ENCODE data around the gene CRYBG2. TPM values are rescaled to one million over a fixed set of nuclear protein-coding genes. Genes with fewer than 3 reads are reported as not detected.

CRYBG2 gene
- polyA plus RNA-seq, 1 donor from 2014 or later: 2.5 TPM

DNA sequence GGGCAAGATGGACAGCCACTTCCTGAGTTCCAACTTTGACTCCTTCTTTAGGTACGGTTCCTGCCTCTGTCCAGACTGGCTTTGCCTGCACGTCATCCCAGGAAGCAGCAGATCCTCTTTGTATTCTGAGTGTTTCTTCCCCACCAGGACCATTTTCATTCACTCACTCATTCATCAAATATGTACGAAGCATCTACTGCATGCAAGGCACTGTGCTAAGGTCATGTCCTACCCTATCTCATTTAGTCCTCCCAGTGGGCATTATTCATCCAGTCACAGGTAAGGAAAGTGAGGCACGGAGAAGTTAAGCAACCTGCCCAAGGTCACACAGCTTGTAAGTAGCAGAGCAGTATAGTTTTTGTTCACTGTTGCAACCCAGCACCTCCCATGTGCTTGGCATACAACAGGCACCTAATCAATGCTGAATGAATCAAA is 13.9 kb downstream of the CRYBG2 start:
- no peak overlapping the region for H3K4me2 ChIP-seq (ENCODE audit: low read length)
- TF ChIP-seq EZH2 (IDR thresholded peaks at IDR 0.05; ENCODE audit: borderline replicate concordance, insufficient read depth, low read length, poor library complexity, severe bottlenecking): no peak
- TF ChIP-seq TAF1 (IDR thresholded peaks at IDR 0.05; ENCODE audit: low read depth): no peak
- no peak for TF ChIP-seq SMC3 (conservative IDR thresholded peaks at IDR 0.05; ENCODE audit: poor library complexity)
- TF ChIP-seq POLR2AphosphoS5 (IDR thresholded peaks at IDR 0.05): no peak
- no peak for TF ChIP-seq MXI1 (conservative IDR thresholded peaks at IDR 0.05; ENCODE audit: poor library complexity, severe bottlenecking)
- TF ChIP-seq, protein P1, sequence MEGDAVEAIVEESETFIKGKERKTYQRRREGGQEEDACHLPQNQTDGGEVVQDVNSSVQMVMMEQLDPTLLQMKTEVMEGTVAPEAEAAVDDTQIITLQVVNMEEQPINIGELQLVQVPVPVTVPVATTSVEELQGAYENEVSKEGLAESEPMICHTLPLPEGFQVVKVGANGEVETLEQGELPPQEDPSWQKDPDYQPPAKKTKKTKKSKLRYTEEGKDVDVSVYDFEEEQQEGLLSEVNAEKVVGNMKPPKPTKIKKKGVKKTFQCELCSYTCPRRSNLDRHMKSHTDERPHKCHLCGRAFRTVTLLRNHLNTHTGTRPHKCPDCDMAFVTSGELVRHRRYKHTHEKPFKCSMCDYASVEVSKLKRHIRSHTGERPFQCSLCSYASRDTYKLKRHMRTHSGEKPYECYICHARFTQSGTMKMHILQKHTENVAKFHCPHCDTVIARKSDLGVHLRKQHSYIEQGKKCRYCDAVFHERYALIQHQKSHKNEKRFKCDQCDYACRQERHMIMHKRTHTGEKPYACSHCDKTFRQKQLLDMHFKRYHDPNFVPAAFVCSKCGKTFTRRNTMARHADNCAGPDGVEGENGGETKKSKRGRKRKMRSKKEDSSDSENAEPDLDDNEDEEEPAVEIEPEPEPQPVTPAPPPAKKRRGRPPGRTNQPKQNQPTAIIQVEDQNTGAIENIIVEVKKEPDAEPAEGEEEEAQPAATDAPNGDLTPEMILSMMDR (IDR thresholded peaks at IDR 0.05; ENCODE audit: poor library complexity, severe bottlenecking): no peak
- TF ChIP-seq, protein P2, sequence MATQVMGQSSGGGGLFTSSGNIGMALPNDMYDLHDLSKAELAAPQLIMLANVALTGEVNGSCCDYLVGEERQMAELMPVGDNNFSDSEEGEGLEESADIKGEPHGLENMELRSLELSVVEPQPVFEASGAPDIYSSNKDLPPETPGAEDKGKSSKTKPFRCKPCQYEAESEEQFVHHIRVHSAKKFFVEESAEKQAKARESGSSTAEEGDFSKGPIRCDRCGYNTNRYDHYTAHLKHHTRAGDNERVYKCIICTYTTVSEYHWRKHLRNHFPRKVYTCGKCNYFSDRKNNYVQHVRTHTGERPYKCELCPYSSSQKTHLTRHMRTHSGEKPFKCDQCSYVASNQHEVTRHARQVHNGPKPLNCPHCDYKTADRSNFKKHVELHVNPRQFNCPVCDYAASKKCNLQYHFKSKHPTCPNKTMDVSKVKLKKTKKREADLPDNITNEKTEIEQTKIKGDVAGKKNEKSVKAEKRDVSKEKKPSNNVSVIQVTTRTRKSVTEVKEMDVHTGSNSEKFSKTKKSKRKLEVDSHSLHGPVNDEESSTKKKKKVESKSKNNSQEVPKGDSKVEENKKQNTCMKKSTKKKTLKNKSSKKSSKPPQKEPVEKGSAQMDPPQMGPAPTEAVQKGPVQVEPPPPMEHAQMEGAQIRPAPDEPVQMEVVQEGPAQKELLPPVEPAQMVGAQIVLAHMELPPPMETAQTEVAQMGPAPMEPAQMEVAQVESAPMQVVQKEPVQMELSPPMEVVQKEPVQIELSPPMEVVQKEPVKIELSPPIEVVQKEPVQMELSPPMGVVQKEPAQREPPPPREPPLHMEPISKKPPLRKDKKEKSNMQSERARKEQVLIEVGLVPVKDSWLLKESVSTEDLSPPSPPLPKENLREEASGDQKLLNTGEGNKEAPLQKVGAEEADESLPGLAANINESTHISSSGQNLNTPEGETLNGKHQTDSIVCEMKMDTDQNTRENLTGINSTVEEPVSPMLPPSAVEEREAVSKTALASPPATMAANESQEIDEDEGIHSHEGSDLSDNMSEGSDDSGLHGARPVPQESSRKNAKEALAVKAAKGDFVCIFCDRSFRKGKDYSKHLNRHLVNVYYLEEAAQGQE (IDR thresholded peaks at IDR 0.05; ENCODE audit: borderline replicate concordance): no peak
- no peak for TF ChIP-seq EP300 (conservative IDR thresholded peaks at IDR 0.05; ENCODE audit: poor library complexity, severe bottlenecking)
- no peak for TF ChIP-seq RAD21 (conservative IDR thresholded peaks at IDR 0.05)
- no peaks in the 10 kb centered on the region for H3K9me3 ChIP-seq (ENCODE audit: low read length)
- H3F3A ChIP-seq (ENCODE audit: insufficient read depth, low read length, poor library complexity, severe bottlenecking): no peaks in the 10 kb centered on the region
- no peak overlapping the region for H3K9ac ChIP-seq (ENCODE audit: low read length)
- H3K9me2 ChIP-seq (ENCODE audit: insufficient read depth, low read length): no peaks in the 10 kb centered on the region
- H4K20me1 ChIP-seq (ENCODE audit: insufficient read depth): no peaks in the 10 kb centered on the region
- H3K79me2 ChIP-seq (replicated peaks; ENCODE audit: insufficient read depth, low read length): no peaks in the 10 kb centered on the region
- H3K4me3 ChIP-seq (ENCODE audit: low read length): no peak overlapping the region
- H3K27ac ChIP-seq (ENCODE audit: low read length): no peak overlapping the region
- H3K27me3 ChIP-seq (ENCODE audit: insufficient read depth, low read depth, low read length): peaks cover 18% of the 10 kb centered on the region
- H2AFZ ChIP-seq (ENCODE audit: low read depth, low read length): no peak overlapping the region
- H3K36me3 ChIP-seq (ENCODE audit: insufficient read depth, low read length): no peaks in the 10 kb centered on the region

- Histone ChIP-seq H3K9me3 (ENCODE audit: low read length) (no peaks in the 10 kb centered on the region), H3K4me3 (ENCODE audit: low read length) (no peak overlapping the region), H3F3A (ENCODE audit: insufficient read depth, low read length, poor library complexity, severe bottlenecking) (no peaks in the 10 kb centered on the region), H3K27me3 (ENCODE audit: insufficient read depth, low read depth, low read length) (peaks cover 18% of the 10 kb centered on the region), H3K9ac (ENCODE audit: low read length) (no peak overlapping the region), H3K4me2 (ENCODE audit: low read length) (no peak overlapping the region), H3K36me3 (ENCODE audit: insufficient read depth, low read length) (no peaks in the 10 kb centered on the region), H4K20me1 (ENCODE audit: insufficient read depth) (no peaks in the 10 kb centered on the region), H2AFZ (ENCODE audit: low read depth, low read length) (no peak overlapping the region), H3K79me2 (replicated peaks; ENCODE audit: insufficient read depth, low read length) (no peaks in the 10 kb centered on the region), H3K9me2 (ENCODE audit: insufficient read depth, low read length) (no peaks in the 10 kb centered on the region), H3K27ac (ENCODE audit: low read length) (no peak overlapping the region)
- TF ChIP-seq, protein P1 (IDR thresholded peaks at IDR 0.05; ENCODE audit: poor library complexity, severe bottlenecking): no peak
- TF ChIP-seq, protein P2 (IDR thresholded peaks at IDR 0.05; ENCODE audit: borderline replicate concordance): no peak
- TF ChIP-seq SMC3 (conservative IDR thresholded peaks at IDR 0.05; ENCODE audit: poor library complexity) (no peak), EP300 (conservative IDR thresholded peaks at IDR 0.05; ENCODE audit: poor library complexity, severe bottlenecking) (no peak), RAD21 (conservative IDR thresholded peaks at IDR 0.05) (no peak), POLR2AphosphoS5 (IDR thresholded peaks at IDR 0.05) (no peak), TAF1 (IDR thresholded peaks at IDR 0.05; ENCODE audit: low read depth) (no peak), MXI1 (conservative IDR thresholded peaks at IDR 0.05; ENCODE audit: poor library complexity, severe bottlenecking) (no peak), EZH2 (IDR thresholded peaks at IDR 0.05; ENCODE audit: borderline replicate concordance, insufficient read depth, low read length, poor library complexity, severe bottlenecking) (no peak)
These were observed 15.3 kb downstream of the CRYBG2 start for GRCh38 chr1:26338670-26339069.

All from neural cell (in vitro differentiated cells).